H9 (cell line): ENCODE data around the gene TCF7L2. TPM values are rescaled to one million over a fixed set of nuclear protein-coding genes. Genes with fewer than 3 reads are reported as not detected.

Source experiments
- DNase-seq: peaks from one replicate; pipeline ENCODE4 v3.0.0-alpha.2; 2017
- H2AFZ ChIP-seq: one replicate; pipeline ENCODE4 v1.6.1; 2013; ENCODE audit warnings: mild to moderate bottlenecking, low read length, control low read depth, moderate library complexity
- H2AK5ac ChIP-seq: 2 replicates; pipeline ENCODE4 v1.6.1; 2013; ENCODE audit warnings: low read length, control low read depth, mixed read lengths; ENCODE audit not compliant: insufficient read length
- H2BK120ac ChIP-seq: one replicate; pipeline ENCODE4 v1.6.1; 2013; ENCODE audit warnings: low read depth, mild to moderate bottlenecking, low read length, control low read depth, inconsistent platforms; ENCODE audit not compliant: poor library complexity, severe bottlenecking
- H2BK12ac ChIP-seq: 2 replicates; pipeline ENCODE4 v1.6.1; 2013; ENCODE audit warnings: low read length, control low read depth, mixed read lengths, low read depth; ENCODE audit not compliant: insufficient read length
- H2BK15ac ChIP-seq: 2 replicates; pipeline ENCODE4 v1.6.1; 2013; ENCODE audit warnings: low read depth, low read length, control low read depth
- H2BK20ac ChIP-seq: one replicate; pipeline ENCODE4 v1.6.1; 2013; ENCODE audit warnings: low read depth, mild to moderate bottlenecking, low read length, control low read depth, inconsistent platforms; ENCODE audit not compliant: poor library complexity, severe bottlenecking
- H2BK5ac ChIP-seq: 2 replicates; pipeline ENCODE4 v1.6.1; 2013; ENCODE audit warnings: low read length, control low read depth, mixed read lengths; ENCODE audit not compliant: insufficient read length
- H3K14ac ChIP-seq: 2 replicates; pipeline ENCODE4 v1.6.1; 2013; ENCODE audit warnings: low read length, control low read depth; ENCODE audit not compliant: insufficient read depth
- H3K18ac ChIP-seq: 2 replicates; pipeline ENCODE4 v1.6.1; 2013; ENCODE audit warnings: low read depth, mild to moderate bottlenecking, mixed read lengths, low read length, control low read depth; ENCODE audit not compliant: insufficient read length
- H3K23ac ChIP-seq: 2 replicates; pipeline ENCODE4 v1.6.1; 2013; ENCODE audit warnings: low read length, control low read depth, mixed read lengths, low read depth; ENCODE audit not compliant: insufficient read length
- H3K23me2 ChIP-seq: 2 replicates; pipeline ENCODE4 v1.6.1; 2013; ENCODE audit warnings: low read depth, mild to moderate bottlenecking, mixed read lengths, low read length, control low read depth; ENCODE audit not compliant: insufficient read length, poor library complexity, severe bottlenecking
- H3K27ac ChIP-seq: 2 replicates; pipeline ENCODE4 v1.5.1; 2013; ENCODE audit warnings: low read length, control low read depth, mixed read lengths, low read depth; ENCODE audit not compliant: insufficient read length
- H3K27me3 ChIP-seq: 2 replicates; pipeline ENCODE4 v1.6.1; 2013; ENCODE audit warnings: low read length, control low read depth, inconsistent platforms; ENCODE audit not compliant: insufficient read depth
- H3K4ac ChIP-seq: 2 replicates; pipeline ENCODE4 v1.6.1; 2013; ENCODE audit warnings: low read depth, mild to moderate bottlenecking, control low read depth, inconsistent platforms, low read length, moderate library complexity
- H3K4me1 ChIP-seq: 2 replicates; pipeline ENCODE4 v1.6.1; 2013; ENCODE audit warnings: low read length, control low read depth, inconsistent platforms; ENCODE audit not compliant: insufficient read depth
- H3K4me2 ChIP-seq: 2 replicates; pipeline ENCODE4 v1.6.1; 2013; ENCODE audit warnings: low read length, control low read depth, mixed read lengths; ENCODE audit not compliant: insufficient read length, insufficient read depth
- H3K56ac ChIP-seq: 2 replicates; pipeline ENCODE4 v1.6.1; 2013; ENCODE audit warnings: low read depth, mild to moderate bottlenecking, mixed read lengths, low read length, control low read depth; ENCODE audit not compliant: insufficient read length
- H3K79me1 ChIP-seq: 2 replicates; pipeline ENCODE4 v1.6.1; 2013; ENCODE audit warnings: low read depth, mild to moderate bottlenecking, moderate library complexity, low read length, control low read depth, inconsistent platforms; ENCODE audit not compliant: insufficient read depth, poor library complexity, severe bottlenecking
- H3K79me2 ChIP-seq: 2 replicates; pipeline ENCODE4 v1.6.1; 2013; ENCODE audit warnings: low read length, control low read depth, inconsistent platforms; ENCODE audit not compliant: insufficient read depth
- H3K9ac ChIP-seq: 2 replicates; pipeline ENCODE4 v1.6.1; 2013; ENCODE audit warnings: low read length, control low read depth, mixed read lengths; ENCODE audit not compliant: insufficient read length; ENCODE audit errors: extremely low read depth
- H3K9me3 ChIP-seq: one replicate; pipeline ENCODE4 v1.6.1; 2013; ENCODE audit warnings: low read depth, low read length, inconsistent platforms; ENCODE audit not compliant: control insufficient read depth
- H3T11ph ChIP-seq: one replicate; pipeline ENCODE4 v1.6.1; 2013; ENCODE audit warnings: mild to moderate bottlenecking, low read length, control low read depth, inconsistent platforms
- H4K20me1 ChIP-seq: one replicate; pipeline ENCODE4 v1.6.1; 2013; ENCODE audit not compliant: control insufficient read depth, insufficient read length, insufficient read depth
- H4K5ac ChIP-seq: 2 replicates; pipeline ENCODE4 v1.6.1; 2013; ENCODE audit warnings: low read depth, mild to moderate bottlenecking, mixed read lengths, low read length, control low read depth; ENCODE audit not compliant: insufficient read length
- H4K8ac ChIP-seq: replicated peaks from 2 replicates; pipeline ENCODE4 v1.6.1; 2013; ENCODE audit warnings: low read length, control low read depth, mixed read lengths, low read depth; ENCODE audit not compliant: insufficient read length
- H4K91ac ChIP-seq: 2 replicates; pipeline ENCODE4 v1.6.1; 2013; ENCODE audit warnings: low read depth, mild to moderate bottlenecking, moderate library complexity, mixed read lengths, low read length, control low read depth; ENCODE audit not compliant: insufficient read length
- H3K27ac Mint-ChIP-seq, 3 experiments: 2 replicates in 2 of 3; 3 replicates in 1 of 3; pipeline ENCODE4 v1.8.0; 2020 to 2021; ENCODE audit warnings: mixed read lengths in 3 of 3, mild to moderate bottlenecking in 1 of 3, moderate library complexity in 1 of 3
- H3K27me3 Mint-ChIP-seq: 2 replicates; pipeline ENCODE4 v1.8.0; 2021; ENCODE audit warnings: low read depth, mild to moderate bottlenecking, moderate library complexity, mixed read lengths
- H3K36me3 Mint-ChIP-seq, 3 experiments: 2 replicates in 2 of 3; 3 replicates in 1 of 3; pipeline ENCODE4 v1.8.0; 2020 to 2021; ENCODE audit warnings: low read depth in 3 of 3, mixed read lengths in 3 of 3; ENCODE audit not compliant: insufficient read depth in 1 of 3
- H3K4me1 Mint-ChIP-seq, 2 experiments: 2 replicates each; pipeline ENCODE4 v1.8.0; 2020; ENCODE audit warnings: mixed read lengths in 2 of 2
- H3K4me3 Mint-ChIP-seq, 2 experiments: 2 replicates in 1 of 2; 3 replicates in 1 of 2; pipeline ENCODE4 v1.8.0; 2020 to 2021; ENCODE audit warnings: mild to moderate bottlenecking in 2 of 2, mixed read lengths in 2 of 2, moderate library complexity in 1 of 2
- H3K9me3 Mint-ChIP-seq, 2 experiments: 2 replicates in 1 of 2; 3 replicates in 1 of 2; pipeline ENCODE4 v1.8.0; 2020; ENCODE audit warnings: mild to moderate bottlenecking in 2 of 2, mixed read lengths in 2 of 2, moderate library complexity in 1 of 2
- CTCF ChIP-seq: fragments of 200-600 bp; sonication (generic); conservative IDR thresholded peaks from 3 replicates; pipeline ENCODE4 v1.8.0; 2021; ENCODE audit warnings: antibody characterized with exemption, mild to moderate bottlenecking
- WGBS: extraction: QIAGEN DNeasy Blood & Tissue Kit; methylation state at CpG from one replicate; pipeline ENCODE4 v1.1.7; 2013; ENCODE audit warnings: missing lambda C conversion rate, low lambda C conversion rate, mixed read lengths; ENCODE audit not compliant: insufficient read length; ENCODE audit errors: extremely low coverage; 5-methylcytosine and 5-hydroxymethylcytosine counted together
- total RNA-seq: library from RNA; stranded (reverse); gene quantifications from 2 replicates; pipeline ENCODE4 v1.2.1, GENCODE V29; 2021

The TCF7L2 gene
- total RNA-seq, 1 experiment from 2014 or later, result 71.1 TPM

- Mint-ChIP-seq H3K9me3 (no peaks in the 10 kb centered on the region), H3K27me3 (peaks cover 2% of the 10 kb centered on the region; the same call in 1 of the 2 replicates), H3K4me3 (no peak overlapping the region), H3K27ac (peak overlapping the region in 2 of 3 experiments; percentile 80 to 94; a peak in 5 of 7 replicates), H3K4me1 (peaks cover 42 to 48% of the 10 kb centered on the region in 2 experiments), H3K36me3 (no peaks in the 10 kb centered on the region)
- Histone ChIP-seq H3K9ac (no peak overlapping the region), H2BK20ac (no peak overlapping the region), H3K23me2 (no peaks in the 10 kb centered on the region), H2BK5ac (no peak overlapping the region), H3K9me3 (no peaks in the 10 kb centered on the region), H2BK120ac (no peak overlapping the region), H3K79me2 (no peaks in the 10 kb centered on the region), H3K18ac (no peak overlapping the region), H3K14ac (no peak overlapping the region), H2AFZ (no peak overlapping the region), H3K4me1 (peaks cover 5% of the 10 kb centered on the region), H3K27me3 (no peaks in the 10 kb centered on the region), H4K91ac (no peak overlapping the region), H4K20me1 (no peaks in the 10 kb centered on the region), H3T11ph (no peak overlapping the region), H3K79me1 (no peaks in the 10 kb centered on the region), H3K4ac (no peak overlapping the region), H4K8ac (no peak overlapping the region), H2BK12ac (no peak overlapping the region), H3K4me2 (no peak overlapping the region), H3K27ac (no peak overlapping the region), H3K56ac (no peak overlapping the region), H2AK5ac (no peak overlapping the region), H4K5ac (no peak overlapping the region), H2BK15ac (no peak overlapping the region), H3K23ac (no peak overlapping the region)
- no peak for DNase-seq
- TF ChIP-seq CTCF, result no peak
- no CpG with 5 or more reads among the region's 11 CpGs for WGBS
Measured at GRCh38 chr10:113177936-113178335, 227.9 kb downstream of the TCF7L2 start.
